DOHH2 (cell line): ENCODE measurements around the gene COMT.

Experiments used
- H3F3A ChIP-seq: fragments of 200-600 bp; sonication (generic), shearing (Covaris generic); 2 replicates; pipeline ENCODE4 v1.6.0; 2016; ENCODE audit warnings: antibody characterized with exemption, mild to moderate bottlenecking; ENCODE audit not compliant: control insufficient read depth, insufficient read depth
- H3K27ac ChIP-seq: fragments of 200-600 bp; sonication (generic); 2 replicates; pipeline ENCODE4 v1.5.1; 2014; ENCODE audit warnings: low read depth, mild to moderate bottlenecking, low read length, moderate library complexity
- H3K27me3 ChIP-seq: fragments of 200-600 bp; sonication (generic); 2 replicates; pipeline ENCODE4 v1.6.1; 2014; ENCODE audit warnings: mild to moderate bottlenecking, low read length, mixed read lengths; ENCODE audit not compliant: control insufficient read depth
- H3K36me3 ChIP-seq: fragments of 200-600 bp; sonication (generic); 2 replicates; pipeline ENCODE4 v1.6.1; 2014; ENCODE audit warnings: mild to moderate bottlenecking, low read length, moderate library complexity, mixed read lengths; ENCODE audit not compliant: control insufficient read depth
- H3K4me1 ChIP-seq: fragments of 200-600 bp; sonication (generic); 2 replicates; pipeline ENCODE4 v1.6.1; 2014; ENCODE audit warnings: mild to moderate bottlenecking, low read length, mixed read lengths; ENCODE audit not compliant: control insufficient read depth
- H3K4me2 ChIP-seq: fragments of 200-600 bp; sonication (generic); 2 replicates; pipeline ENCODE4 v1.6.0; 2014; ENCODE audit warnings: mild to moderate bottlenecking, low read length, moderate library complexity
- H3K4me3 ChIP-seq: fragments of 200-600 bp; sonication (generic); 2 replicates; pipeline ENCODE4 v1.5.1; 2014; ENCODE audit warnings: mild to moderate bottlenecking, low read length, mixed read lengths
- H3K79me2 ChIP-seq: fragments of 200-600 bp; sonication (generic); 2 replicates; pipeline ENCODE4 v1.6.1; 2014; ENCODE audit warnings: mild to moderate bottlenecking, low read length, mixed read lengths; ENCODE audit not compliant: control insufficient read depth
- H3K9me2 ChIP-seq: fragments of 200-600 bp; sonication (generic); replicated peaks from 2 replicates; pipeline ENCODE4 v1.6.1; 2014; ENCODE audit warnings: mild to moderate bottlenecking, low read length, mixed read lengths; ENCODE audit not compliant: control insufficient read depth
- H3K9me3 ChIP-seq: fragments of 200-600 bp; sonication (generic); 2 replicates; pipeline ENCODE4 v1.6.1; 2014; ENCODE audit warnings: antibody characterized with exemption, low read length, mixed read lengths; ENCODE audit not compliant: control insufficient read depth, insufficient read depth
- H4K20me1 ChIP-seq: fragments of 200-600 bp; sonication (generic); 2 replicates; pipeline ENCODE4 v1.6.0; 2014; ENCODE audit warnings: low read depth, mild to moderate bottlenecking, antibody characterized with exemption, low read length, moderate library complexity; ENCODE audit not compliant: control insufficient read depth, insufficient read depth
- EZH2phosphoT487 ChIP-seq: fragments of 200-600 bp; sonication (generic); IDR thresholded peaks from 2 replicates; pipeline ENCODE4 v1.6.1; 2017; ENCODE audit warnings: borderline replicate concordance, mild to moderate bottlenecking, antibody characterized with exemption, low read length, moderate library complexity, mixed read lengths
- TF ChIP-seq, protein P1 (sequence below): fragments of 200-600 bp; sonication (generic); IDR thresholded peaks from one replicate; pipeline ENCODE4 v1.5.1; 2014; ENCODE audit warnings: antibody characterized with exemption, mild to moderate bottlenecking, low read depth, low read length; ENCODE audit not compliant: poor library complexity, severe bottlenecking

The COMT gene

DNA sequence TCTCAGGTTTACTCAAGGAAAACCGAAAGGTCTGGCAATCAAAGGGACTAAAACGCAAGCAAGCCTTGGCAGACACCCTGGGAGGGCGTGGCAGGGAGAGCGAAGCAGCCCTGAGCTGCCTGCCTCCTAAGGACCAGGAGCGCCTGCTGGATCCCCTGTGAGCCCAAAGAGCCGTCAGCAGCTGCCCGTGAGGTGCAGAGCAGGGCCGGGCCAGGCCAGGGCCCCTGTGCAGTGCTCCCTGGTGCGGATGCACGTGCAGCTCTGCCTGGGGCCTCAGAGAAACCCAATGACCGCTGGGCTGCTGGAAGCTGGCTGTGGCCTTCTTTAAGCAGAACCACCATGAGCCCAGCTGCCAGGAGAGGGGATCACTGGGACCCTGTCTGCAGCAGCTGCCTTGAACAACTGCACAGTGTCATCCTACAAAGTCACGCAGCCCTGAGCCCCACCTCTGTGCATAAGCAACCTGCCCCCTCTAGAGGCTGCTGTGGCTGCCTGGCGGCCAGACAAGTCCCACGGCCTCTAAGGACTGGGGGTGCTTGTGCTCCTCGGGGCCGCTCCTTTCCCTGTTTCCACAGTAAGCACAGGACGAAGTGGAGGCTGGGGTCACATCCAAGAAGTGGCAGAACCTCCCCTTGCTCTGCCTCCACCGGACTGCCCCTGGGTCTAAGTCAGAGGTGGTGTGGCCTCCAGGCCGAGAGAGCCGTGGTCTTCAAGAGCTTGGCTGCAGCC is 29.1 kb upstream of the COMT start:
- Histone ChIP-seq H3F3A (no peaks in the 10 kb centered on the region), H3K36me3 (no peaks in the 10 kb centered on the region), H3K9me3 (no peaks in the 10 kb centered on the region), H3K4me2 (no peak overlapping the region), H3K79me2 (no peaks in the 10 kb centered on the region), H3K9me2 (no peaks in the 10 kb centered on the region), H3K27me3 (no peaks in the 10 kb centered on the region), H3K4me3 (no peak overlapping the region), H4K20me1 (no peaks in the 10 kb centered on the region), H3K27ac (no peak overlapping the region), H3K4me1 (peaks cover 7% of the 10 kb centered on the region)
- TF ChIP-seq, protein P1, sequence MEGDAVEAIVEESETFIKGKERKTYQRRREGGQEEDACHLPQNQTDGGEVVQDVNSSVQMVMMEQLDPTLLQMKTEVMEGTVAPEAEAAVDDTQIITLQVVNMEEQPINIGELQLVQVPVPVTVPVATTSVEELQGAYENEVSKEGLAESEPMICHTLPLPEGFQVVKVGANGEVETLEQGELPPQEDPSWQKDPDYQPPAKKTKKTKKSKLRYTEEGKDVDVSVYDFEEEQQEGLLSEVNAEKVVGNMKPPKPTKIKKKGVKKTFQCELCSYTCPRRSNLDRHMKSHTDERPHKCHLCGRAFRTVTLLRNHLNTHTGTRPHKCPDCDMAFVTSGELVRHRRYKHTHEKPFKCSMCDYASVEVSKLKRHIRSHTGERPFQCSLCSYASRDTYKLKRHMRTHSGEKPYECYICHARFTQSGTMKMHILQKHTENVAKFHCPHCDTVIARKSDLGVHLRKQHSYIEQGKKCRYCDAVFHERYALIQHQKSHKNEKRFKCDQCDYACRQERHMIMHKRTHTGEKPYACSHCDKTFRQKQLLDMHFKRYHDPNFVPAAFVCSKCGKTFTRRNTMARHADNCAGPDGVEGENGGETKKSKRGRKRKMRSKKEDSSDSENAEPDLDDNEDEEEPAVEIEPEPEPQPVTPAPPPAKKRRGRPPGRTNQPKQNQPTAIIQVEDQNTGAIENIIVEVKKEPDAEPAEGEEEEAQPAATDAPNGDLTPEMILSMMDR = no peak
- TF ChIP-seq EZH2phosphoT487 = no peak

GRCh38 chr22:19913337-19913936 is 28.1 kb upstream of the COMT start:
- H3F3A ChIP-seq = no peaks in the 10 kb centered on the region
- H3K27ac ChIP-seq = no peak overlapping the region
- no peaks in the 10 kb centered on the region for H3K27me3 ChIP-seq
- H4K20me1 ChIP-seq = no peaks in the 10 kb centered on the region
- no peak overlapping the region for H3K4me3 ChIP-seq
- no peaks in the 10 kb centered on the region for H3K79me2 ChIP-seq
- no peaks in the 10 kb centered on the region for H3K9me3 ChIP-seq
- peaks cover 7% of the 10 kb centered on the region for H3K4me1 ChIP-seq
- TF ChIP-seq, protein P1 = no peak
- no peak for TF ChIP-seq EZH2phosphoT487
- no peaks in the 10 kb centered on the region for H3K36me3 ChIP-seq
- no peak overlapping the region for H3K4me2 ChIP-seq
- H3K9me2 ChIP-seq = no peaks in the 10 kb centered on the region

DNA sequence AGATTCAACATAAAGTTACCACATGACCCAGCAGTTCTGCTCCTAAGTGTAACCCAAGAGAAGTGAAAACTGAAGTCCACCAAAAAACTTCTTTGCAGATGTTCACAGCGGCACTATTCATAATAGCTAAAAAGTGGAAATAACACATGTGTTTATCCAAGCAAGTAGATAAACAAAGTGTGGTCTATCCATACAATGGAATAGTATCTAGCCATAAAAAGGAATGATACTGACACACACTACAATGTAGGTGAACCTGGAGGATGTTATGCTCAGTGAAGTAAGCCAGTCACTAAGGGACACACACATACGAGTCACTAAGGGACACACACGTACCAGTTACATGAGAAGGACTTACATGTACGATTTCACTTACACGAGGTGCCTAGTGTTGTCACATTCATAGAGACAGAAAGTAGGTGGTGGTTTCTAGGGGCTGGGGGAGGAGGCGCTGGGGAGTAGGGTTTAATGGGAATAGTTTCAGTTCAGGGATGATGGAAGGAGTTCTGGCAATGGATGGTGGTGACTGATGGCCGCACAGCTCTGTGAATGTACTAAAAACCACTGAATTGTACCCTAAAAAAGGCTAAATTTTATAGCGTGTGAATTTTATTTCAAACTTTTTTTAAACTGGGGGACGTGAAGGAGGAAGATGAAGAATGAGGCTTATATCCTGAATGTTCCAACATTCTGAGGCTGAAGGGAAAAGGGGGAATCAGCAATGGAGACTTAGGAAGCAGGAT is 27.2 kb upstream of the COMT start:
- TF ChIP-seq EZH2phosphoT487 = no peak
- TF ChIP-seq, protein P1 = no peak
- Histone ChIP-seq H4K20me1 (no peaks in the 10 kb centered on the region), H3K36me3 (no peaks in the 10 kb centered on the region), H3K9me2 (no peaks in the 10 kb centered on the region), H3K4me2 (no peak overlapping the region), H3K4me3 (no peak overlapping the region), H3K9me3 (no peaks in the 10 kb centered on the region), H3K4me1 (peaks cover 6% of the 10 kb centered on the region), H3K27me3 (no peaks in the 10 kb centered on the region), H3F3A (no peaks in the 10 kb centered on the region), H3K79me2 (no peaks in the 10 kb centered on the region), H3K27ac (no peak overlapping the region)
